ENCODE results near the gene AFF1. TPM values are rescaled to one million over a fixed set of nuclear protein-coding genes. Genes with fewer than 3 reads are reported as not detected.

AFF1 gene
- total RNA-seq, 2 experiments from 2014 or later, result 28.7 to 69.7 TPM

DNA sequence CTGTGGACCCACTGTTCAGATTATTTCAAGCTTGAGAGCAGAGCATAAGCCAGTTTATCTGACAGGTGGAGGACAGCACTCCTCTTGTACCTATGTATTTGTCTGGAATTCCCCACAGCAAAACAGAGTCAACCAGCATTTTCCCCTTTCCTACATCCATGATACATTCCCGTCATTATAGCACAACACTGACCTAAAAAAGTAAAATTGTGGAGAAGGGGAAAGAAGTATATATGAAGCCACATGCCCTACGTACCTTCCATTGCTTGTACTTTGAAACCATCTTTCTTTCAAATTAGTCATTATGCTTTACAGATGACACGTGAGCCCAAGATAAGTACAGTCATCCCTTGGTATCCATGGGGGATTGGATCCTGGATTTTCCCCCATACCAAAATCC is 212.3 kb downstream of the AFF1 start:
- Histone ChIP-seq H3K36me3 (ENCODE audit: insufficient read depth, low read length) (peaks cover 19% of the 10 kb centered on the region), H3K27ac (ENCODE audit: low read depth, low read length, poor library complexity, severe bottlenecking) (no peak overlapping the region), H3K79me2 (ENCODE audit: insufficient read depth, low read depth, low read length) (no peaks in the 10 kb centered on the region), H3K9me2 (ENCODE audit: insufficient read depth, low read length) (no peaks in the 10 kb centered on the region), H3K4me1 (ENCODE audit: insufficient read depth, low read length, poor library complexity, severe bottlenecking) (no peaks in the 10 kb centered on the region), H3K9me3 (ENCODE audit: low read length) (no peaks in the 10 kb centered on the region), H3K4me2 (ENCODE audit: low read length) (no peak overlapping the region), H4K20me1 (ENCODE audit: insufficient read depth, low read length) (no peaks in the 10 kb centered on the region), H2AFZ (ENCODE audit: low read length) (no peak overlapping the region), H3K4me3 (ENCODE audit: low read depth, low read length, poor library complexity, severe bottlenecking) (no peak overlapping the region)
- intact Hi-C loops (cut with micrococcal nuclease; ENCODE audit: unreplicated experiment), result no loop called here
- no peak for TF ChIP-seq EZH2phosphoT487 (IDR thresholded peaks at IDR 0.05; ENCODE audit: borderline replicate concordance, low read depth, low read length)
- TF ChIP-seq, protein P1, sequence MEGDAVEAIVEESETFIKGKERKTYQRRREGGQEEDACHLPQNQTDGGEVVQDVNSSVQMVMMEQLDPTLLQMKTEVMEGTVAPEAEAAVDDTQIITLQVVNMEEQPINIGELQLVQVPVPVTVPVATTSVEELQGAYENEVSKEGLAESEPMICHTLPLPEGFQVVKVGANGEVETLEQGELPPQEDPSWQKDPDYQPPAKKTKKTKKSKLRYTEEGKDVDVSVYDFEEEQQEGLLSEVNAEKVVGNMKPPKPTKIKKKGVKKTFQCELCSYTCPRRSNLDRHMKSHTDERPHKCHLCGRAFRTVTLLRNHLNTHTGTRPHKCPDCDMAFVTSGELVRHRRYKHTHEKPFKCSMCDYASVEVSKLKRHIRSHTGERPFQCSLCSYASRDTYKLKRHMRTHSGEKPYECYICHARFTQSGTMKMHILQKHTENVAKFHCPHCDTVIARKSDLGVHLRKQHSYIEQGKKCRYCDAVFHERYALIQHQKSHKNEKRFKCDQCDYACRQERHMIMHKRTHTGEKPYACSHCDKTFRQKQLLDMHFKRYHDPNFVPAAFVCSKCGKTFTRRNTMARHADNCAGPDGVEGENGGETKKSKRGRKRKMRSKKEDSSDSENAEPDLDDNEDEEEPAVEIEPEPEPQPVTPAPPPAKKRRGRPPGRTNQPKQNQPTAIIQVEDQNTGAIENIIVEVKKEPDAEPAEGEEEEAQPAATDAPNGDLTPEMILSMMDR (conservative IDR thresholded peaks at IDR 0.05; ENCODE audit: low read length), result no peak
- ChIA-PET POLR2A (interaction anchor here (0.6 to 1.2 kb wide), 3 partner anchors 88 to 904 kb away, joined by 3 read pairs; no protein-coding TSS in a partner anchor), CTCF (ENCODE audit: unreplicated experiment) (no interaction called here)
- no TSS peak for BruUV-seq (replicated peaks)
- DNase-seq (ENCODE audit: low spot score), result no peak

DNA sequence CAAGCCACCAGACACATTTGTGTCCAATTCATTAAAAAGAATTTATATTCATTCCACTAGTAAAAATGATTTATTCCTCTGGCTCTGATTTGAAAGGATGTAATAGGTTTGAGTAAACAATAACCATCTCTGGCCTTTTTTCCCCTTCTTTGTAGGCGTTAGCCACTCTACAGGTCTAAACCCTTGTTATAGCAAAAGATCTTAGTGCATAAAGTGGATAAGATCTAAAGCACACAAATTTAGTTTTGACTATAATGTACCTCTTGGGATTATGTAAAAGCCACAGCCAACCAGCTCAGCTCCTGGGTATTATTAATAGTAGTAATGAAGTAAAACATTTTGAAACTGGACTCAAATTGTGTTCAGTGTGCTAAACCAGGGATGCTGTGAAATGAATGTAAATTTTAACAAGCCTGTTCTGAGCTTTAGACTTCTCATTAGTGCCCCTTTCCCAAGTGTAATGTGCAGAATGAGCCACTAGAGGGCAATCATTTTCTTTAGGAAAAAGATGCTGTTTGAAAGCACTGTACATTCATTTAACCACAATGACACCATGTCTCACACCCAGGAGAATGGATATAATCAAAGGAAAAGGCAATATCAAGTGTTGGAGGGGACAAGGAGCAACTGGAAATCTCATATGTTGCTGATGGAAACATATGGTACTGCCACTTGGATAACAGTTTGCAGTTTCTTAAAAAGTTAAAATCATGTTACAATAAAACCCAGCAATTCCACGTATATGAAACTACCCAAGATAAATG is 215.9 kb downstream of the AFF1 start:
- H2AFZ ChIP-seq (ENCODE audit: low read length), result no peak overlapping the region
- H3K36me3 ChIP-seq (ENCODE audit: insufficient read depth, low read length), result no peaks in the 10 kb centered on the region; the same call in 1 of the 2 replicates
- H3K27ac ChIP-seq (ENCODE audit: low read depth, low read length, poor library complexity, severe bottlenecking), result no peak overlapping the region
- H3K79me2 ChIP-seq (ENCODE audit: insufficient read depth, low read depth, low read length), result no peaks in the 10 kb centered on the region
- no peaks in the 10 kb centered on the region for H3K4me1 ChIP-seq (ENCODE audit: insufficient read depth, low read length, poor library complexity, severe bottlenecking)
- BruUV-seq (replicated peaks), result no TSS peak
- CTCF ChIA-PET (ENCODE audit: unreplicated experiment), result interaction anchor here (0.6 to 1.0 kb wide), 2 partner anchors 69 to 85 kb away, joined by 3 to 4 read pairs; no protein-coding TSS in a partner anchor
- DNase-seq (ENCODE audit: low spot score), result peak; percentile 77
- H3K4me2 ChIP-seq (ENCODE audit: low read length), result no peak overlapping the region
- no peaks in the 10 kb centered on the region for H4K20me1 ChIP-seq (ENCODE audit: insufficient read depth, low read length)
- TF ChIP-seq, protein P1 (conservative IDR thresholded peaks at IDR 0.05; ENCODE audit: low read length), result peak; percentile 98
- no peak for TF ChIP-seq EZH2phosphoT487 (IDR thresholded peaks at IDR 0.05; ENCODE audit: borderline replicate concordance, low read depth, low read length)
- H3K9me3 ChIP-seq (ENCODE audit: low read length), result no peaks in the 10 kb centered on the region
- POLR2A ChIA-PET, result interaction anchor here (0.6 to 1.7 kb wide), 8 partner anchors 13 to 87 kb away, joined by 3 to 9 read pairs (median 4); no protein-coding TSS in a partner anchor
- H3K4me3 ChIP-seq (ENCODE audit: low read depth, low read length, poor library complexity, severe bottlenecking), result no peak overlapping the region
- intact Hi-C loops (cut with micrococcal nuclease; ENCODE audit: unreplicated experiment), result loop anchor here (1.0 to 10.0 kb wide), 4 partner anchors 72 to 314 kb away; partner anchors contain the start of gene KLHL8
- H3K9me2 ChIP-seq (ENCODE audit: insufficient read depth, low read length), result no peaks in the 10 kb centered on the region

DNA sequence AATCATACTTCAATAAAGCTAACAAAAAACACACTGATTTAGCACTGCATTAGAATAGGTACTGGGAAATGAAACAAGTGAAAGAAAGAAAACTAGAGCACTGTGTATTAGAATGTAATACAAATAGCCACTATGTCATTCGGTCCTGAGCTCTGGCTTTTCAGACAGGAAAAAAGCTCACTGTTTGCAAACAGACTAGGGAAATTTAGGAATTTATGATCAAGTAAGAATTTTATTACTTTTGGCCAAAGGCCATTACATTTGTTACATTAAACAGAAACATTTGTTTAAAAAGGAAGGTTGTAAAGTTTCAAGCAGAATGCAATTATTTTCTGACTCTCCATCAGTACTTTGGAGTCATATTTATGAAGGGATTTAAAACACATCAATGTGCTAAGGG is 216.9 kb downstream of the AFF1 start:
- BruUV-seq (replicated peaks), result no TSS peak
- no peak overlapping the region for H3K27ac ChIP-seq (ENCODE audit: low read depth, low read length, poor library complexity, severe bottlenecking)
- no peaks in the 10 kb centered on the region for H3K36me3 ChIP-seq (ENCODE audit: insufficient read depth, low read length)
- H3K4me2 ChIP-seq (ENCODE audit: low read length), result no peak overlapping the region
- no peaks in the 10 kb centered on the region for H3K79me2 ChIP-seq (ENCODE audit: insufficient read depth, low read depth, low read length)
- no peak for DNase-seq (ENCODE audit: low spot score)
- H3K9me2 ChIP-seq (ENCODE audit: insufficient read depth, low read length), result no peaks in the 10 kb centered on the region
- H2AFZ ChIP-seq (ENCODE audit: low read length), result no peak overlapping the region
- intact Hi-C loops (cut with micrococcal nuclease; ENCODE audit: unreplicated experiment), result loop anchor here (5.0 to 10.0 kb wide), 2 partner anchors 71 to 313 kb away; partner anchors contain the start of gene KLHL8
- ChIA-PET CTCF (ENCODE audit: unreplicated experiment) (interaction anchor here (0.5 kb wide), 1 partner anchor 1236 kb away, joined by 3 read pairs; no protein-coding TSS in a partner anchor), POLR2A (interaction anchor here (0.8 to 1.5 kb wide), 3 partner anchors 46 to 86 kb away, joined by 3 to 4 read pairs (median 3); no protein-coding TSS in a partner anchor)
- H3K9me3 ChIP-seq (ENCODE audit: low read length), result no peaks in the 10 kb centered on the region
- H4K20me1 ChIP-seq (ENCODE audit: insufficient read depth, low read length), result no peaks in the 10 kb centered on the region
- no peak for TF ChIP-seq EZH2phosphoT487 (IDR thresholded peaks at IDR 0.05; ENCODE audit: borderline replicate concordance, low read depth, low read length)
- TF ChIP-seq, protein P1 (conservative IDR thresholded peaks at IDR 0.05; ENCODE audit: low read length), result no peak
- no peaks in the 10 kb centered on the region for H3K4me1 ChIP-seq (ENCODE audit: insufficient read depth, low read length, poor library complexity, severe bottlenecking)
- no peak overlapping the region for H3K4me3 ChIP-seq (ENCODE audit: low read depth, low read length, poor library complexity, severe bottlenecking)
